ENCODE measurements around the gene EEPD1.
A peak's percentile ranks its signal among the peaks of the same experiment; 100 is the strongest.

The EEPD1 gene

DNA sequence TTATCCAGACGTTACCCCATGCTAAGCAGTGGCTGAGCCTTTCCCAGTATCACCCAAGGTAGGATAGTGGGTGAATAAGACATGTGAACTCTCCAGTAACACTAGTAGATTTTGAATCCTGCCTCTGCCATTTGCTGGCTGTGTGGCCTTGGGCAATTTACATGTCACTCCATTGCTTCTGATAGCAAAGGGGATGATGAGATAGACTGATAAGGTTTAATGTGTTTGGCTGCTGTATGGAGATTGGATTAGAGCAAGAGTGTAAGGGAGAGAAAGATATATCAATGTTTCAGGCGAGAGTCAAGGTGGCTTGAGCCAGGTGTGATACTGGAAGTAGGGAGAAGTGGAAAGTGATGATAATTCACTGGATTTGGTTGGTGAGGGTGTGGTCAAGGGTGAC is 40.1 kb upstream of the EEPD1 start:
- no peak overlapping the region for H3K4me3 ChIP-seq (ENCODE audit: low read depth, low read length)
- in situ Hi-C loops (cut with HindIII; ENCODE audit: low sequenced_read_pairs) = no loop called here
- TF ChIP-seq, protein P1, sequence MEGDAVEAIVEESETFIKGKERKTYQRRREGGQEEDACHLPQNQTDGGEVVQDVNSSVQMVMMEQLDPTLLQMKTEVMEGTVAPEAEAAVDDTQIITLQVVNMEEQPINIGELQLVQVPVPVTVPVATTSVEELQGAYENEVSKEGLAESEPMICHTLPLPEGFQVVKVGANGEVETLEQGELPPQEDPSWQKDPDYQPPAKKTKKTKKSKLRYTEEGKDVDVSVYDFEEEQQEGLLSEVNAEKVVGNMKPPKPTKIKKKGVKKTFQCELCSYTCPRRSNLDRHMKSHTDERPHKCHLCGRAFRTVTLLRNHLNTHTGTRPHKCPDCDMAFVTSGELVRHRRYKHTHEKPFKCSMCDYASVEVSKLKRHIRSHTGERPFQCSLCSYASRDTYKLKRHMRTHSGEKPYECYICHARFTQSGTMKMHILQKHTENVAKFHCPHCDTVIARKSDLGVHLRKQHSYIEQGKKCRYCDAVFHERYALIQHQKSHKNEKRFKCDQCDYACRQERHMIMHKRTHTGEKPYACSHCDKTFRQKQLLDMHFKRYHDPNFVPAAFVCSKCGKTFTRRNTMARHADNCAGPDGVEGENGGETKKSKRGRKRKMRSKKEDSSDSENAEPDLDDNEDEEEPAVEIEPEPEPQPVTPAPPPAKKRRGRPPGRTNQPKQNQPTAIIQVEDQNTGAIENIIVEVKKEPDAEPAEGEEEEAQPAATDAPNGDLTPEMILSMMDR (IDR thresholded peaks at IDR 0.05; ENCODE audit: low read depth, low read length, missing control alignments) = no peak
- no peak for DNase-seq (ENCODE audit: low read depth)

DNA sequence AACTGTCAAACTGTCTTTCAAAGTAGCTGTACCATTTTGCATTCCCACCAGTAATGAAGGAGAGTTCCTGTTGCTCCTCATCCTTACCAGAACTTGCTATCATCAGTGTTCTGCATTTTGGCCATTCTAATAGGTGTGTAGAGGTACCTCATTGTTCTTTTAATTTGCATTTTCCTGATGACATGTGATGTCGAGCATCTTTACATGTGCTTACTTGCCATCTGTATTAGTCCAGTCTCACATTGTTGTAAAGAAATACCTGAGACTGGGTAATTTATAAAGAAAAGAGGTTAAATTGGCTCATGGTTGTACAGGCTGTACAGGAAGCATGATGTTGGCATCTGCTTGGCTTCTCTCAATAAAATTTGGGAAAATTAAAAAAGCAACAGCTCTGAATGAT is 38.7 kb upstream of the EEPD1 start:
- no peak for DNase-seq (ENCODE audit: low read depth)
- TF ChIP-seq, protein P1 (IDR thresholded peaks at IDR 0.05; ENCODE audit: low read depth, low read length, missing control alignments) = no peak
- in situ Hi-C loops (cut with HindIII; ENCODE audit: low sequenced_read_pairs) = no loop called here

DNA sequence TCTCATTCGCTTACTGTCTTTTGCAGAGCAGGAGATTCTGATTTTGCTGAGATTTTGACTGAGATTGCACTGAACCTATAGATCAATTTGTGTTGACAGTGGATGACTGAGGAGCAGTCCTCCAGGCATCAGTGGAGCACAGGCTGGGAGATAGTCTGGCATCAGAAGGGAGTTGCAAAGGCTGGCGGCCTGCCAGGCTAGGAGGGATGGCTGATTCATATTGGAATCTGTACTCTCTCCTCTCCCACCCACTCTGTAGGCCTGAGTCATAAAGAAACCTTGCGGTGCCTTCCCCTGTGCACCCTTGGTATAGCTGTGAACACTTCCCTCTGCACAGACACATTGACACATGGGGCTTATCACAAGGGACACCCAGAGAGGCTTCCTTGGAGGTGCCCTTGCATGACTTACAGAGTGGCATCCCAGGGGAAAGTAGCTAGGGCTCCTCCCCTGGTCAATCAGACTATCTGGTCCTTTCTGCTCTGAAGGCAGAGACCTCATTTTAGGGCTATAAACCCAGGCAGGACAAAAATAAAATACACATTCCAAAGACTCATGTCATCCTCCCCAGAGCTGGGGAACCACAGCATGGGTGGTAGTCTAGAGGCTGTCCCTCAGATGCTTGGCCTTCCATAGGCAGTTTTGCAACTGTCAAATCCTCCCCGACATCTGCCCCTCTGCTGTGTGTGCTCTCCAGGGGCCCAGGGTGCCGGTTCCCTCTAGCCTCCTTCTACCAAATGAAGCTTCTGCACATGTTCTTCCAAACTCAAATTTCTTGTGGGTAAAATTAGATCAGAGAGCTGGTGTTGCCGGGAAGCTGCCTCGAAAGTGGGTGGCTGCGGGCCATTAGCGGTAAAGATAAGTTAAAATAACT is 37.4 kb upstream of the EEPD1 start:
- peak; percentile 83 for DNase-seq (ENCODE audit: low read depth)
- no peak overlapping the region for H3K4me3 ChIP-seq (ENCODE audit: low read depth, low read length)
- TF ChIP-seq, protein P1 (IDR thresholded peaks at IDR 0.05; ENCODE audit: low read depth, low read length, missing control alignments) = no peak
- in situ Hi-C loops (cut with HindIII; ENCODE audit: low sequenced_read_pairs) = no loop called here

More for the DNA sequence above, 38.7 kb upstream of the EEPD1 start:
- H3K4me3 ChIP-seq (ENCODE audit: low read depth, low read length) = no peak overlapping the region

DNA sequence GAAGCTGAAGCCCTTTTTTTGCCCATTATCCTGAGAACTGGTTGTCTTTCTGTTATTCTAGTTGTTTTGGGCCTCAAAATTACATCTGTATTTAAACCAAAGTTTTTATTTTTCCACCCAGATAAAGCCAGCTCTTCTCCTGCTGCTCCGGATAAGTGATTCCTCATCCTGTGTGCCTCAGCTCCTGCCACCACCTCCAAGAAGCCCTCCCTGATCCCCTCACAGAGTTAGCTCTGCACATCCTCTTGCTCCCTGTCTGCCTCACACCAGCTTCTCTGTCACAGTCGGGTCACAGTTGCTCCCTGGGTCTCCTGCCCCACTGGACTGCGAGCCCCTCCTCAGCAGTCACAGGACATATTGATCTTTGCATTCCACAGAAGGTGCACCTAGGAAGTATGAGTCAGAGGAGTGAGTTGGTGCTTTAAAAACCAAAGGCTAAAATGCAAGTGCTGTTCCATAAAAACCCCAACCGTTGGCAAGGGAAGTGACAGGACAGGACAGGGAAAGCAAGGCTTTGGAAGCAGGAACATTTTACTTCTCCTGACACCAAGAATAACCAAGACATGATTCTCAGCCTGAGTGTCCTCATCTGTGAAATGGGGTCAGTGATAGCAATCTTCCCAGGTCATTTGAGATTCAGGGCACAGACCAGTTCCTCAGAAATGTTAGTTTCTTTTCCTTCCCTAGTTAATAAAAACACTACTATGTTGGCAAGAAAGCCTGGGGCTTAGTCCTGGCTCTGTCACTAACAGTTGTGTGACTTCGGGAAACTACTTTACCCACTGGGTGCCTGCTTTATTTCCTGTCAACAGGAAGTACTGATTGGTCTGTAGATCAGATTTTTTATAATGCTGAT is 36.5 kb upstream of the EEPD1 start:
- no peak overlapping the region for H3K4me3 ChIP-seq (ENCODE audit: low read depth, low read length)
- TF ChIP-seq, protein P1 (IDR thresholded peaks at IDR 0.05; ENCODE audit: low read depth, low read length, missing control alignments) = no peak
- no peak for DNase-seq (ENCODE audit: low read depth)
- in situ Hi-C loops (cut with HindIII; ENCODE audit: low sequenced_read_pairs) = no loop called here

DNA sequence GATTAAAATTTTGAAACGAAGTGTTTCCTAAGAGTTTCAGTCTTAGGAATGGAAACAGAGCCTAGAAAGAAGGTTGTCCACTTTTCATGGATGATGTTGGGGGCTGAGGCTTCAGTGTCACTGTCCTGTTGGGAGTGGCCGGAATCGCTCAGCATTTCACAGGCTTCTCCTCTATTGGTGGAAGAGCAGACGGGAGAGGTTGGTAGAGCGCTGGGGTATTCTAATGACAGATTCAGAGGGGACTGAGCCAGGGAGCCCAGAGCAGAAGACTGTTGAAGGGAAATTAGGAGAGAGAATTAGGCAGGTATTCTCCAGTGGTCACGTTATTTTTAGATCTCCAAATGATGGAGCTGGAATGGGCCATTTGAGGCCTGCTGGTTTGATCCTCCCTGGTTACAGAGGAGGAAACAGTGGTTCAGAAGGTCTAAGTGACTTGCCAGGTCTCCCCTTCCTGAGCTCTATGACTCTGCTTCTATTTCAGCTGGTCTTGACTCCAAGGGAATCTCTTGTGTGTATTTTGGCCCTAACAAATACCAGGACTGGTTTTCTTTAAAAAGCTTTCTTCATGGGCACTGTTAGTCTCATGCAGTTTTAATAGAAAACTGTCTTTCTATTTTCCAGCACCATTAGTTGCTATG is 35.7 kb upstream of the EEPD1 start:
- no peak overlapping the region for H3K4me3 ChIP-seq (ENCODE audit: low read depth, low read length)
- in situ Hi-C loops (cut with HindIII; ENCODE audit: low sequenced_read_pairs) = no loop called here
- no peak for DNase-seq (ENCODE audit: low read depth)
- TF ChIP-seq, protein P1 (IDR thresholded peaks at IDR 0.05; ENCODE audit: low read depth, low read length, missing control alignments) = no peak

DNA sequence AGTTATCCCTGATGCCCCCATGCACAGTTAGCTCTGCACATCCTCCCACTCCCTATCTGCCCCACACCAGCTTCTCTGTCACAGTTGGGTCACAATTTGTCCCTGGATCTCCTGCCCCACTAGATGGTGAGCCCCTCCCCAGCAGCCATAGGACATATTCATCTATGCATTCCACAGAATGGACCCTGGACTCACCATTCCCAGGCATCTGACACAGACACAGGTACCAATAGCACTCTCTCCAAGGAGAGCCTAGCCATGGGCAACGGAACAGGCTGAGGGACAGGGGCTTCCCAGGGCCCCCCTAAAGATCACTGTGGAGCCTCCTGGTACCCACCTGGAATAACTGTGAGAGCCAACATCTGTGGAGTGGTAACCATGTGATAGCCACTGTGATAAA is 34.7 kb upstream of the EEPD1 start:
- TF ChIP-seq, protein P1 (IDR thresholded peaks at IDR 0.05; ENCODE audit: low read depth, low read length, missing control alignments) = no peak
- in situ Hi-C loops (cut with HindIII; ENCODE audit: low sequenced_read_pairs) = no loop called here
- no peak for DNase-seq (ENCODE audit: low read depth)

More for the DNA sequence above, 34.7 kb upstream of the EEPD1 start:
- no peak overlapping the region for H3K4me3 ChIP-seq (ENCODE audit: low read depth, low read length)
